ENCODE results near the gene PCBP4.

DNA sequence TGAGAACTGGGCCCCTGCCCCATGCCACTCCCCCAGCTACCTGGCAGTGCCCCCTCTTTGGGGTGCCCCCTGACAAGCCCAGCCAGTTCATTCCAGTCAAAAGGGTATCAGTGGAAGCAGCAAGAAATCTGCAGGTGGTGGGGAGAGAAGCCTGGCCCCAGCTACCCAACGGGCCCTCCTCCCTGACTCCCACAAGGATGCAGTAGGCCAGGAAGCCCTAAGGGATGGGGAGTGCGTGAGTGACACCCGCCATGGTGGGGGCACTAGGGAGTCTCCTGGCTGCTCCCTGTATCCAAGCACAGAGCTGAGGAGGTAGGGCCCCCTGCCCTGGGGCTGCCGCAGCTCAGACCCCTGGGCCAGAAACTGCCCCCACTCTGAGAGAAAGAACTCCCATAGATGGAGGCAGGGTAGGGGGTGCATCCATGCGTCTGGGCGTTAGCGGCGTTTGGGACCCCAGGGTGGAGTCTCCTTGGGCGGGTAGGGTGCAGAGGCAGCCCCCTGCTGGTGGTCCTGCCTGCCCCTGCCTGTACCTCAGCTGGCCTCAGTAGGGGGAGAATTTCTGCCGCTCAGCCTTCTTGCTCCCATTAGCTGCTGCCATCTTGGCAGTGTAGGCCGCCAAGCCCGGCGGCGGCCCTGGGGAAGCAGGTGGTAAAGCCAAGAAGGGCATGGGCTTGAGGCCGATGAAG, 9.6 kb downstream of the PCBP4 start:
- TF ChIP-seq, protein P1, sequence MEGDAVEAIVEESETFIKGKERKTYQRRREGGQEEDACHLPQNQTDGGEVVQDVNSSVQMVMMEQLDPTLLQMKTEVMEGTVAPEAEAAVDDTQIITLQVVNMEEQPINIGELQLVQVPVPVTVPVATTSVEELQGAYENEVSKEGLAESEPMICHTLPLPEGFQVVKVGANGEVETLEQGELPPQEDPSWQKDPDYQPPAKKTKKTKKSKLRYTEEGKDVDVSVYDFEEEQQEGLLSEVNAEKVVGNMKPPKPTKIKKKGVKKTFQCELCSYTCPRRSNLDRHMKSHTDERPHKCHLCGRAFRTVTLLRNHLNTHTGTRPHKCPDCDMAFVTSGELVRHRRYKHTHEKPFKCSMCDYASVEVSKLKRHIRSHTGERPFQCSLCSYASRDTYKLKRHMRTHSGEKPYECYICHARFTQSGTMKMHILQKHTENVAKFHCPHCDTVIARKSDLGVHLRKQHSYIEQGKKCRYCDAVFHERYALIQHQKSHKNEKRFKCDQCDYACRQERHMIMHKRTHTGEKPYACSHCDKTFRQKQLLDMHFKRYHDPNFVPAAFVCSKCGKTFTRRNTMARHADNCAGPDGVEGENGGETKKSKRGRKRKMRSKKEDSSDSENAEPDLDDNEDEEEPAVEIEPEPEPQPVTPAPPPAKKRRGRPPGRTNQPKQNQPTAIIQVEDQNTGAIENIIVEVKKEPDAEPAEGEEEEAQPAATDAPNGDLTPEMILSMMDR (IDR thresholded peaks at IDR 0.05): no peak
- TF ChIP-seq EZH2 (IDR thresholded peaks at IDR 0.05; ENCODE audit: borderline replicate concordance, insufficient read depth, low read depth, low read length, poor library complexity, severe bottlenecking): no peak

All from B cell (primary cell).